Activated CD8-positive, alpha-beta T cell treated with anti-CD3 and anti-CD28 coated beads, Interleukin-2, amount 10 ng/mL, durations not matched to agents 7 days and 5 days (primary cell): ENCODE measurements around the gene TNPO1. TPM values are rescaled to one million over a fixed set of nuclear protein-coding genes. Genes with fewer than 3 reads are reported as not detected.
A peak's percentile ranks its signal among the peaks of the same experiment; 100 is the strongest.

Source experiments
- ATAC-seq: fragments of 150-1000 bp; cut with Tn5 transposase; one replicate; pipeline ENCODE4 v1.10.0; 2021; ENCODE audit warnings: moderate library complexity
- CTCF ChIA-PET: fragments of 350-600 bp; sonication (Branson Sonifier 250); formaldehyde crosslinking; loops from one replicate; lab custom pipeline; 2021; ENCODE audit warnings: antibody characterized with exemption; lab: Charles Lee
- POLR2A ChIA-PET: fragments of 350-600 bp; sonication (Branson Sonifier 250); formaldehyde crosslinking; loops from one replicate; lab custom pipeline; 2021; ENCODE audit warnings: antibody characterized with exemption; lab: Charles Lee
- DNase-seq: peaks from one replicate; pipeline ENCODE4 v3.0.0-alpha.2; 2020
- H3K27ac Mint-ChIP-seq: one replicate; pipeline ENCODE4 v1.8.0; 2021; ENCODE audit warnings: mild to moderate bottlenecking, mixed read lengths
- H3K27me3 Mint-ChIP-seq: one replicate; pipeline ENCODE4 v1.8.0; 2021; ENCODE audit warnings: low read depth, mixed read lengths
- H3K36me3 Mint-ChIP-seq: one replicate; pipeline ENCODE4 v1.8.0; 2021; ENCODE audit warnings: low read depth, mixed read lengths
- H3K4me1 Mint-ChIP-seq: one replicate; pipeline ENCODE4 v1.8.0; 2021; ENCODE audit warnings: low read depth, mixed read lengths
- H3K4me3 Mint-ChIP-seq: one replicate; pipeline ENCODE4 v1.8.0; 2021; ENCODE audit warnings: mild to moderate bottlenecking, mixed read lengths
- H3K9me3 Mint-ChIP-seq: one replicate; pipeline ENCODE4 v1.8.0; 2022; ENCODE audit warnings: mixed read lengths; ENCODE audit not compliant: insufficient read depth
- total RNA-seq, 2 experiments: library from RNA; stranded (reverse); gene quantifications; one replicate each; pipeline ENCODE4 v1.2.3, GENCODE V29; 2021

The TNPO1 gene
- 10 to 100 TPM; 75.9 to 90.2 TPM for total RNA-seq

DNA sequence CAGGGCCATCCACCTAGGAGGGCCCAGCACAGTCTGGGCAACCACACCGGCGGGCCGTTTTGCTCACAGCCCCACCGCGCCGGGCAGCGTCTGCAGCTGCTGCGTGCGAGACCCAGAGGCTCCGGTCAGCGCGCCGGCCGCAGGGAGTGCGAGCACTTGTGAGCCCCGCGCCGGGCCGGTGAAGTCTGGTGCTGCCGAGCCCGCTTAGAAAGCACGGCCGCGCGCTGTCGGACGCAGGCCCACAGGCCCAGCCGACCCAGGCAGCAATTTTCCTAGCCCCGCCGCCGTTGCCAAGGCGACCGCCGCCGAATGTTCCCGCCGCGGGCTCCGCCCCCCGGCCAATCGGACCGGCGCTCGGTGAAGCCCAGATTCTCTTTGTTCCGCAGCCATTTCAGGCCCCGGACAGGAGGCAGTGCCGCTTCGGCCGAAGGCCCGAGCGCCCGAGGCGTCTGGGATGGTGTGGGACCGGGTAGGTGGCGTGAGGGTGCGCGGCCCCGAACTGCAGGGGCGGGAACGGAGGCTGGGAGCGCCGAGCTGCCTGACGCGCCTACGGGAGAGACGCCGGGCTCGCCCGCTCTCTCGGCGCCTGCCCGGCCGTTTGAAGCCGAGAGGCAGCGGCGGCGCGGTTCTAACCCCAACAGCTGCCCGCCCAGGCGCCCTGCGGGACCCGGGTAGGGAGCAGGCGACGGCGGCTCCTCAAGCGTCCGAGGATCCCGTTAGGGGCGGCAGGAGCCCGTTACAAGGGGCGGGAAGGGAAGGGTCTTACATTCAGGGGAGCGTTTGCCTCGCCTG lies at the start of gene TNPO1:
TSS of gene TNPO1 (plus strand) at position 378 of the 792 bp plus-strand sequence. CDS start at position 455, 77 bp downstream.
- Mint-ChIP-seq H3K4me1 (peaks cover 24% of the 10 kb centered on the region), H3K27me3 (peaks cover 16% of the 10 kb centered on the region), H3K36me3 (no peaks in the 10 kb centered on the region), H3K4me3 (peak within 1 kb of the TSS; percentile 80), H3K9me3 (no peaks in the 10 kb centered on the region), H3K27ac (peak within 1 kb of the TSS; percentile 76)
- ChIA-PET POLR2A (interaction anchor here (1.0 to 1.9 kb wide), 3 partner anchors 9 to 33 kb away, joined by 3 to 20 read pairs (median 3); no protein-coding TSS in a partner anchor), CTCF (interaction anchor here (1.1 to 5.2 kb wide), 8 partner anchors 11 to 450 kb away, joined by 3 to 68 read pairs (median 18); no protein-coding TSS in a partner anchor)
- DNase-seq: peak; percentile 84
- ATAC-seq: peak; percentile 87

GRCh38 chr5:72767289-72768010 lies 49.0 kb upstream of the TNPO1 start:
- Mint-ChIP-seq H3K4me1 (no peaks in the 10 kb centered on the region), H3K9me3 (no peaks in the 10 kb centered on the region), H3K4me3 (no peak overlapping the region), H3K36me3 (no peaks in the 10 kb centered on the region), H3K27ac (no peak overlapping the region), H3K27me3 (peaks cover 8% of the 10 kb centered on the region)
- CTCF ChIA-PET: no interaction called here
- POLR2A ChIA-PET: no interaction called here
- ATAC-seq (no peak), DNase-seq (no peak)

GRCh38 chr5:72770266-72770665 lies 46.2 kb upstream of the TNPO1 start:
- Mint-ChIP-seq H3K27me3 (peaks cover 3% of the 10 kb centered on the region), H3K4me3 (no peak overlapping the region), H3K27ac (no peak overlapping the region), H3K36me3 (no peaks in the 10 kb centered on the region), H3K4me1 (no peaks in the 10 kb centered on the region), H3K9me3 (no peaks in the 10 kb centered on the region)
- CTCF ChIA-PET: no interaction called here
- DNase-seq (no peak), ATAC-seq (no peak)
- POLR2A ChIA-PET: no interaction called here

DNA sequence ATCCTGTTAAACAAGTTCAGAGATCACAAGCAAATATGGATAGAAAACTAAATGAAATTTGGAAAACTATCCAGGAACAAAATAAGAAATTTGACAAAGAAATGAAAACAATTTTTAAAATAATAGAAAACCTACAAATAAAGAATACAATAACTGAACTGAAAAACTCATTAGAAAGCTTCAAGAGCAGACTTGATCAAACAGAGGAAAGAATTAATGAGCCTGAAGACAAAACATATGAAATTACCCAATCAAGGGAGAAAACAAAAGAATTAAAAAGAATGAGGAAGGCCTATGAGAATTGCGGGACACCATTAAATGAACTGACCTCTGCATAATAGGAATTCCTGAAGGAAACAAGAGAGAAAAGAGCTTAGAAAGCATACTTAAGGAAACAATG lies 39.8 kb upstream of the TNPO1 start:
- DNase-seq (no peak), ATAC-seq (no peak)
- ChIA-PET POLR2A (no interaction called here), CTCF (interaction anchor here (0.8 kb wide), 1 partner anchor 425 kb away, joined by 3 read pairs; no protein-coding TSS in a partner anchor)
- no peak overlapping the region for H3K27ac Mint-ChIP-seq
- no peaks in the 10 kb centered on the region for H3K4me1 Mint-ChIP-seq
- H3K9me3 Mint-ChIP-seq: peaks cover 17% of the 10 kb centered on the region
- H3K36me3 Mint-ChIP-seq: peaks cover 6% of the 10 kb centered on the region
- H3K27me3 Mint-ChIP-seq: peaks cover 19% of the 10 kb centered on the region
- H3K4me3 Mint-ChIP-seq: no peak overlapping the region

DNA sequence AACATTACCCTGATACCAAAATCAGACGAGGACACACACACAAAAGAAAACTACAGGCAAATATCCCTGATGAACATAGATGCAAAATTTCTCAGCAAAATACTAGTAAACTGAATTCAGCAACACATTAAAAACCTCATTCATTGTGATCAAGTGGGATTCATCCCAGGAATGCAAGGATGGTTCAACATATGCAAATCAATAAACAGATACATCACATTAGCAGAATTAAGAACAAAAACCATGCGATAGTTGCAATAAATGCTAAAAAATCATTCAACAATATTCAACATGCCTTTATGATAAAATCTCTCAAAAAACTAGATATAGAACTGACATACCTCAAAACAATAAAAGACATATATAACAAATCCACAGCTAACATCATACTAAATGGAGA lies 36.9 kb upstream of the TNPO1 start:
- ATAC-seq (no peak), DNase-seq (no peak)
- Mint-ChIP-seq H3K4me3 (no peak overlapping the region), H3K36me3 (peaks cover 6% of the 10 kb centered on the region), H3K27me3 (peaks cover 19% of the 10 kb centered on the region), H3K27ac (no peak overlapping the region), H3K4me1 (no peaks in the 10 kb centered on the region), H3K9me3 (peaks cover 21% of the 10 kb centered on the region)
- POLR2A ChIA-PET: interaction anchor here (0.7 kb wide), 1 partner anchor 250 kb away, joined by 3 read pairs; no protein-coding TSS in a partner anchor
- CTCF ChIA-PET: no interaction called here

DNA sequence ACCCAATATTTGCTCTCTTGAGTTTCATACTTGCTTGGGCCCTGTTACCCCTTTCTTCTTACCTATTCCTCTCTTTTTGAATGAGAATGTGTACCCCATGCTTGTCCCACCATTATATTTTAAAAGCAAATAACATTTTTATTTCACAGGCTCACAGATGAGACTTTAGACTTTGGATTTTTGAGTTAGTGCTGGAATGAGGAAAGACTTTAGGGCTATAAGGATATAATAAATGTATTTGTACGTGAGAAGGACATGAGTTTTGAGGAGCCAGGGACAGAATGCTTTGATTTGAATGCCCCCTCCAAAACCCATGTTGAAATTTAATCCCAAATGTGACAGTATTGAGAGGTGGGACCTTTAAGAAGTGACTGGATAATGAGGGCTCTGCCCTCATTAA lies 33.1 kb upstream of the TNPO1 start:
- POLR2A ChIA-PET: no interaction called here
- H3K4me3 Mint-ChIP-seq: no peak overlapping the region
- H3K9me3 Mint-ChIP-seq: peaks cover 16% of the 10 kb centered on the region
- H3K36me3 Mint-ChIP-seq: peaks cover 6% of the 10 kb centered on the region
- no peaks in the 10 kb centered on the region for H3K4me1 Mint-ChIP-seq
- CTCF ChIA-PET: no interaction called here
- no peak overlapping the region for H3K27ac Mint-ChIP-seq
- DNase-seq: no peak
- peaks cover 14% of the 10 kb centered on the region for H3K27me3 Mint-ChIP-seq
- no peak for ATAC-seq

- Mint-ChIP-seq H3K27me3 (peaks cover 10% of the 10 kb centered on the region), H3K9me3 (peaks cover 13% of the 10 kb centered on the region), H3K4me3 (no peak overlapping the region), H3K27ac (no peak overlapping the region), H3K4me1 (no peaks in the 10 kb centered on the region), H3K36me3 (peaks cover 2% of the 10 kb centered on the region)
- DNase-seq (no peak), ATAC-seq (no peak)
- POLR2A ChIA-PET: no interaction called here
- CTCF ChIA-PET: no interaction called here
These were observed 32.3 kb upstream of the TNPO1 start for GRCh38 chr5:72784129-72784528.

GRCh38 chr5:72785801-72786200 lies 30.7 kb upstream of the TNPO1 start:
- Mint-ChIP-seq H3K36me3 (no peaks in the 10 kb centered on the region), H3K4me3 (no peak overlapping the region), H3K4me1 (no peaks in the 10 kb centered on the region), H3K9me3 (peaks cover 3% of the 10 kb centered on the region), H3K27ac (no peak overlapping the region), H3K27me3 (peaks cover 2% of the 10 kb centered on the region)
- ATAC-seq (no peak), DNase-seq (no peak)
- POLR2A ChIA-PET: no interaction called here
- CTCF ChIA-PET: no interaction called here

DNA sequence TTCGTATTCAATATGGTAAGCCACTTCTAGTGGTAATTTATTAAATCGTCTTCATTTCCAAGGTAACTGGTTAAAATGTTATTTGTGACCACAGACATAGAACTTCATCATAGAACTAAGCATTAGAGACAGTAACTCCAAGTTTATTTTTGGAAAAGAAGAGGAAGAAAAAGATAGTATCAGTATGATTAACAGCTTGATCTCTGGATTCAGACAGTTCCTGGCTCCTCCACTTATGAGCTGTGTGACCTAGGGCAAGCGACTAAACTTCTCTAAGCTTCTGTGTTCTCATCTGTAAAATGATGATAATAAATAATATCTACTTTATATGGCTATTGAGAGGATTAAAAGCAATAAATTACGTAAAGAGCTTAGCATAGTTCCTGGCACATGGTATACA lies 29.8 kb upstream of the TNPO1 start:
- ChIA-PET CTCF (interaction anchor here (1.1 kb wide), 1 partner anchor 32 kb away, joined by 3 read pairs; no protein-coding TSS in a partner anchor), POLR2A (no interaction called here)
- no peak for ATAC-seq
- DNase-seq: no peak
- Mint-ChIP-seq H3K27ac (no peak overlapping the region), H3K4me3 (no peak overlapping the region), H3K36me3 (no peaks in the 10 kb centered on the region), H3K4me1 (no peaks in the 10 kb centered on the region), H3K9me3 (peaks cover 3% of the 10 kb centered on the region), H3K27me3 (peaks cover 2% of the 10 kb centered on the region)

DNA sequence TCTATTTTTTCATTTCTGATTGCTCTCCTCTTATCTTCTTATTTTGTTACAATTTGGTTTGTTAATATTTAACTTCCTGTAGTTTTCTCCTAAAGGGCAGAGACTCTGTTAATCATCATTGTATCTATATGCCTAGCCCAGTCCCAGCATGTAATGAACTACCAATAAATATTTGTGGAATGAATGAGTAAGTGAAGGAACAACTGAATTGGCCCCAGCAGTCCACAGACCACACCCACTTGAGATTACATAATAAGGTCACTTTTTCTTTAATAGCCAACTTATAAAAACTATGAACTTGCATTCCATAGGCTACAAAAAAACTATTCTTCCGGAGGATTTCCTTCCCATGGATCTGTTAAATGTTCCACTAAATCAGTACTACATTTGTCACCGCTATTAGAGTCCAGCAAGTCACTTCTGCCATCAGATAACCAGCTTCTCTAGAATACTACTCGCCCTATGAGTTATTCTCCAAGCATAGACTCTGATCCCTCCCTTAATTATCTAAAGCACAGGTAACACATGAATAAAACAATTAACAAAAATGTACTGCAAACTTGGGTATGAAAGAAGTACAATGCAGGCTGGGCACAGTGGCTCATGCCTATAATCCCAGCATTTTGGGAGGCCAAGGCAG lies 27.5 kb upstream of the TNPO1 start:
- CTCF ChIA-PET: no interaction called here
- DNase-seq: no peak
- POLR2A ChIA-PET: no interaction called here
- Mint-ChIP-seq H3K27me3 (peaks cover 16% of the 10 kb centered on the region), H3K9me3 (no peaks in the 10 kb centered on the region), H3K4me1 (no peaks in the 10 kb centered on the region), H3K4me3 (no peak overlapping the region), H3K36me3 (no peaks in the 10 kb centered on the region), H3K27ac (no peak overlapping the region)
- ATAC-seq: no peak

DNA sequence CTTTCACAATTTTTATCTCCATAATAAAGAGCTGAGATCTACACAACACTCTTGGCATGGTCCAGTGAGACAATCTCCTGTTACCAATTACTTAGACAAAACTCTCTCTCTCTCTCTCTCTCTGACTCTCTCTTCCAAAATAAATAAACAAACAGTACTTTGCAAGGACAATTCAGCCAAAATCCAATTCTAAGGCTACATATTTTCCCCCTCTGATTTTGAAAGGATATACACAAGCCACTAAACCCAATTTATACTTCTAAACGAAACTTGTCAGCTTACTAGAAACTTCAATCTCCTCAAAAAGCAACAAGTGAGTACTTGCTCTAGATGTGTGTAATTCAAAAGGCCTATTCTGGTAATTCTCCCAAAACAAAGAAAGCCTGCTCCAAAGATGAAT lies 26.3 kb upstream of the TNPO1 start:
- DNase-seq: no peak
- H3K9me3 Mint-ChIP-seq: no peaks in the 10 kb centered on the region
- no peak overlapping the region for H3K27ac Mint-ChIP-seq
- peaks cover 17% of the 10 kb centered on the region for H3K27me3 Mint-ChIP-seq
- no peaks in the 10 kb centered on the region for H3K4me1 Mint-ChIP-seq
- ATAC-seq: no peak
- ChIA-PET POLR2A (no interaction called here), CTCF (no interaction called here)
- no peaks in the 10 kb centered on the region for H3K36me3 Mint-ChIP-seq
- H3K4me3 Mint-ChIP-seq: no peak overlapping the region
